CD14-positive monocyte (primary cell): Measurements from ENCODE around the gene CNTNAP2. TPM values are rescaled to one million over a fixed set of nuclear protein-coding genes. Genes with fewer than 3 reads are reported as not detected.

Experiments used
- DNase-seq, 3 donors: peaks; one replicate each; pipeline ENCODE4 v3.0.0-alpha.2; 2011 to 2022
- H2AFZ ChIP-seq: 2 replicates; pipeline ENCODE4 v1.6.0; 2012; ENCODE audit warnings: mild to moderate bottlenecking, low read depth, low read length, inconsistent platforms; ENCODE audit not compliant: insufficient read depth, poor library complexity, severe bottlenecking
- H3K27ac ChIP-seq, 2 donors: 1 replicate in 1 of 2; 2 replicates in 1 of 2; pipeline ENCODE4 v1.5.1; 2012 to 2013; ENCODE audit warnings: low read length in 2 of 2, control low read depth in 1 of 2, inconsistent platforms in 1 of 2, low read depth in 1 of 2, mild to moderate bottlenecking in 1 of 2
- H3K27me3 ChIP-seq, 2 donors: one replicate each; pipeline versions ENCODE4 v1.6.0 to v1.6.1; 2011 to 2013; ENCODE audit warnings: low read length in 2 of 2; ENCODE audit not compliant: control insufficient read depth in 2 of 2, insufficient read depth in 2 of 2
- H3K36me3 ChIP-seq, 2 donors: replicated peaks in 1 of 2; 1 replicate in 1 of 2; 2 replicates in 1 of 2; pipeline versions ENCODE4 v1.5.1 to v1.6.1; 2012 to 2013; ENCODE audit warnings: low read length in 2 of 2, control low read depth in 1 of 2, inconsistent platforms in 1 of 2, mild to moderate bottlenecking in 1 of 2; ENCODE audit not compliant: insufficient read depth in 2 of 2, control insufficient read depth in 1 of 2
- H3K4me1 ChIP-seq, 2 donors: 1 replicate in 1 of 2; 2 replicates in 1 of 2; pipeline versions ENCODE4 v1.5.1 to v1.6.1; 2012 to 2013; ENCODE audit warnings: low read length in 2 of 2, control low read depth in 1 of 2, inconsistent platforms in 1 of 2, mild to moderate bottlenecking in 1 of 2, moderate library complexity in 1 of 2; ENCODE audit not compliant: insufficient read depth in 2 of 2, control insufficient read depth in 1 of 2
- H3K4me2 ChIP-seq: replicated peaks from 2 replicates; pipeline ENCODE3; 2012; ENCODE audit warnings: low read length, moderate library complexity, mild to moderate bottlenecking; ENCODE audit not compliant: poor library complexity, severe bottlenecking; ENCODE audit errors: extremely low read depth
- H3K4me3 ChIP-seq, 3 experiments: fragments of 200-600 bp in 1 of 3; sonication (generic) in 1 of 3; replicated peaks in 1 of 3; 1 replicate in 2 of 3; 2 replicates in 1 of 3; pipeline ENCODE4 v1.5.1; 2011 to 2013; ENCODE audit warnings: low read length in 3 of 3, mild to moderate bottlenecking in 3 of 3, control low read depth in 2 of 3, low read depth in 2 of 3, inconsistent platforms in 1 of 3, moderate library complexity in 1 of 3
- H3K79me2 ChIP-seq: 2 replicates; pipeline ENCODE4 v1.6.0; 2012; ENCODE audit warnings: mild to moderate bottlenecking, control low read depth, inconsistent platforms, low read length, moderate library complexity; ENCODE audit not compliant: insufficient read depth
- H3K9ac ChIP-seq: 2 replicates; pipeline ENCODE4 v1.6.0; 2017; ENCODE audit warnings: low read length, mild to moderate bottlenecking; ENCODE audit not compliant: insufficient read depth, poor library complexity, severe bottlenecking
- H3K9me3 ChIP-seq, 2 donors: replicated peaks in 1 of 2; 1 replicate in 1 of 2; 2 replicates in 1 of 2; pipeline versions ENCODE4 v1.5.1 to v1.6.1; 2012 to 2013; ENCODE audit warnings: low read length in 2 of 2, control low read depth in 1 of 2; ENCODE audit not compliant: control insufficient read depth in 1 of 2, insufficient read depth in 1 of 2
- H4K20me1 ChIP-seq: 2 replicates; pipeline ENCODE4 v1.6.0; 2012; ENCODE audit warnings: mild to moderate bottlenecking, low read length, control low read depth, moderate library complexity; ENCODE audit not compliant: insufficient read depth
- H3K27ac Mint-ChIP-seq, 7 donors: one replicate each; pipeline ENCODE4 v1.8.0; 2020; ENCODE audit warnings: mild to moderate bottlenecking in 7 of 7, mixed read lengths in 7 of 7, moderate library complexity in 6 of 7, inconsistent platforms in 2 of 7
- H3K27me3 Mint-ChIP-seq, 3 donors: one replicate each; pipeline ENCODE4 v1.8.0; 2021 to 2022; ENCODE audit warnings: low read depth in 3 of 3, mild to moderate bottlenecking in 3 of 3, mixed read lengths in 3 of 3, moderate library complexity in 3 of 3, inconsistent platforms in 1 of 3
- H3K36me3 Mint-ChIP-seq, 2 donors: one replicate each; pipeline ENCODE4 v1.8.0; 2020; ENCODE audit warnings: mixed read lengths in 2 of 2, inconsistent platforms in 1 of 2, mild to moderate bottlenecking in 1 of 2
- H3K4me1 Mint-ChIP-seq: one replicate; pipeline ENCODE4 v1.8.0; 2020; ENCODE audit warnings: mild to moderate bottlenecking, mixed read lengths
- H3K4me3 Mint-ChIP-seq, 2 donors: one replicate each; pipeline ENCODE4 v1.8.0; 2020; ENCODE audit warnings: mild to moderate bottlenecking in 2 of 2, mixed read lengths in 2 of 2, moderate library complexity in 1 of 2
- H3K9me3 Mint-ChIP-seq, 7 donors: one replicate each; pipeline ENCODE4 v1.8.0; 2020 to 2022; ENCODE audit warnings: mixed read lengths in 7 of 7, mild to moderate bottlenecking in 6 of 7, moderate library complexity in 6 of 7, inconsistent platforms in 2 of 7
- WGBS: methylation state at CpG from one replicate; pipeline ENCODE4 v1.1.5; 2013; ENCODE audit warnings: missing lambda C conversion rate; ENCODE audit not compliant: insufficient coverage; 5-methylcytosine and 5-hydroxymethylcytosine counted together
- intact Hi-C, 2 donors: fragments of 100-400 bp; cut with micrococcal nuclease; formaldehyde crosslinking; loops; one replicate each; pipeline versions ENCODE4 v1.15.0 to v1.15.1; 2023
- polyA plus RNA-seq, 3 donors: library from polyadenylated mRNA; depleted of rRNA in 1 of 3; unstranded in 2 of 3; stranded (reverse) in 1 of 3; fragments of 300-500 nt in 2 of 3; fragments of >200 nt in 1 of 3; fragmentation: Illumina TruSeq in 2 of 3; gene quantifications; 1 replicate in 2 of 3; 2 replicates in 1 of 3; pipeline ENCODE4 v1.2.3, GENCODE V29; 2012 to 2021
- TF ChIP-seq, protein P1 (sequence below): fragments of 200-600 bp; IDR thresholded peaks from one replicate; pipeline ENCODE4 v1.8.0; 2022; ENCODE audit warnings: antibody characterized with exemption, mild to moderate bottlenecking

Gene CNTNAP2
- polyA plus RNA-seq, 3 donors: 0.01 TPM; not detected in 2

DNA sequence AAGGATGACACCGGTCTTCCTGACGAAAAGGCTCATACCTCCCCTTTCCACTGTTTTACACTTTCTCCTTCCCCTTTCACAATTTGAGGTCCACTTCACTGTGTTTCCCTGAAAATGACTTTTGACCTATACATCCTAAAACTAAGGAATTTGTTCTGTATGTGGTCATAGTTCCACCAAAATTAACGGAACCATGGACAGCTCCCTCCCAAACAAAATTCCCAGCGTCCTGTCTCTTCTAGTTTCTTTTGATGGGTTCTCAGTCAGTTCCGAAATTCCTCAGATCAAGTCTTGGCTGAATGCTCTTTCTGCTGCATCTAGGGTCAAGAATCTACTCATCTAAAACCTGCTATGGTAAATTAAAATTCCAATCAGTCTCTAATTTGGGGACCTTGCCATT, 1191.9 kb downstream of the CNTNAP2 start:
- intact Hi-C loops: no loop called here
- Histone ChIP-seq H3K27me3 (no peaks in the 10 kb centered on the region), H3K79me2 (no peaks in the 10 kb centered on the region), H4K20me1 (no peaks in the 10 kb centered on the region), H2AFZ (no peak overlapping the region), H3K36me3 (no peaks in the 10 kb centered on the region), H3K4me3 (no peak overlapping the region), H3K27ac (no peak overlapping the region), H3K4me1 (no peaks in the 10 kb centered on the region), H3K4me2 (no peak overlapping the region), H3K9me3 (peaks cover 5 to 19% of the 10 kb centered on the region in 2 donors), H3K9ac (no peak overlapping the region)
- peaks cover 0 to 8% (median 6%) of the 10 kb centered on the region in 7 donors for H3K9me3 Mint-ChIP-seq
- WGBS: 94% methylated on average over 2 of the region's 5 CpGs
- H3K4me3 Mint-ChIP-seq: no peak overlapping the region
- no peaks in the 10 kb centered on the region for H3K36me3 Mint-ChIP-seq
- no peak for DNase-seq
- no peaks in the 10 kb centered on the region for H3K4me1 Mint-ChIP-seq
- TF ChIP-seq, protein P1, sequence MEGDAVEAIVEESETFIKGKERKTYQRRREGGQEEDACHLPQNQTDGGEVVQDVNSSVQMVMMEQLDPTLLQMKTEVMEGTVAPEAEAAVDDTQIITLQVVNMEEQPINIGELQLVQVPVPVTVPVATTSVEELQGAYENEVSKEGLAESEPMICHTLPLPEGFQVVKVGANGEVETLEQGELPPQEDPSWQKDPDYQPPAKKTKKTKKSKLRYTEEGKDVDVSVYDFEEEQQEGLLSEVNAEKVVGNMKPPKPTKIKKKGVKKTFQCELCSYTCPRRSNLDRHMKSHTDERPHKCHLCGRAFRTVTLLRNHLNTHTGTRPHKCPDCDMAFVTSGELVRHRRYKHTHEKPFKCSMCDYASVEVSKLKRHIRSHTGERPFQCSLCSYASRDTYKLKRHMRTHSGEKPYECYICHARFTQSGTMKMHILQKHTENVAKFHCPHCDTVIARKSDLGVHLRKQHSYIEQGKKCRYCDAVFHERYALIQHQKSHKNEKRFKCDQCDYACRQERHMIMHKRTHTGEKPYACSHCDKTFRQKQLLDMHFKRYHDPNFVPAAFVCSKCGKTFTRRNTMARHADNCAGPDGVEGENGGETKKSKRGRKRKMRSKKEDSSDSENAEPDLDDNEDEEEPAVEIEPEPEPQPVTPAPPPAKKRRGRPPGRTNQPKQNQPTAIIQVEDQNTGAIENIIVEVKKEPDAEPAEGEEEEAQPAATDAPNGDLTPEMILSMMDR: no peak
- H3K27ac Mint-ChIP-seq: no peak overlapping the region
- no peaks in the 10 kb centered on the region for H3K27me3 Mint-ChIP-seq

GRCh38 chr7:147311336-147311735, 1194.7 kb downstream of the CNTNAP2 start:
- no peaks in the 10 kb centered on the region for H3K27me3 ChIP-seq
- no peak overlapping the region for H3K4me2 ChIP-seq
- H3K79me2 ChIP-seq: no peaks in the 10 kb centered on the region
- no peak overlapping the region for H3K27ac Mint-ChIP-seq
- no peak overlapping the region for H3K27ac ChIP-seq
- peaks cover 3 to 5% of the 10 kb centered on the region in 2 donors for H3K9me3 ChIP-seq
- H3K9me3 Mint-ChIP-seq: peaks cover 2 to 8% (median 5%) of the 10 kb centered on the region in 7 donors
- H4K20me1 ChIP-seq: no peaks in the 10 kb centered on the region
- H3K4me1 ChIP-seq: no peaks in the 10 kb centered on the region
- no peak overlapping the region for H3K9ac ChIP-seq
- DNase-seq: no peak
- H2AFZ ChIP-seq: no peak overlapping the region
- H3K4me1 Mint-ChIP-seq: no peaks in the 10 kb centered on the region
- TF ChIP-seq, protein P1: no peak
- H3K36me3 ChIP-seq: no peaks in the 10 kb centered on the region
- H3K4me3 ChIP-seq: no peak overlapping the region
- no peak overlapping the region for H3K4me3 Mint-ChIP-seq
- no CpG with 5 or more reads among the region's 1 CpG for WGBS
- no peaks in the 10 kb centered on the region for H3K27me3 Mint-ChIP-seq
- no peaks in the 10 kb centered on the region for H3K36me3 Mint-ChIP-seq
- intact Hi-C loops: no loop called here
